Erythroblast (primary cell): ENCODE results near the gene CCM2L.

Source experiments
- DNase-seq, 2 experiments: peaks; one replicate each; lab custom pipeline; 2025; lab: John Stamatoyannopoulos, UW
- GATA1 ChIP-seq: IDR thresholded peaks from 2 replicates; pipeline ENCODE4 v1.6.1; 2011; ENCODE audit warnings: low read depth, mild to moderate bottlenecking, control low read depth, low read length, moderate library complexity
- POLR2A ChIP-seq: IDR thresholded peaks from 2 replicates; pipeline ENCODE4 v1.6.1; 2011; ENCODE audit warnings: mild to moderate bottlenecking, low read length

The CCM2L gene

GRCh38 chr20:32067234-32067821 is 57.1 kb downstream of the CCM2L start:
- TF ChIP-seq POLR2A: no peak
- TF ChIP-seq GATA1: no peak
- no peak for DNase-seq

GRCh38 chr20:32068174-32068573 is 57.9 kb downstream of the CCM2L start:
- TF ChIP-seq GATA1 (no peak), POLR2A (no peak)
- DNase-seq: no peak

GRCh38 chr20:32069711-32070110 is 59.5 kb downstream of the CCM2L start:
- no peak for TF ChIP-seq GATA1
- TF ChIP-seq POLR2A: no peak
- DNase-seq: no peak

- TF ChIP-seq GATA1: no peak
- no peak for TF ChIP-seq POLR2A
- DNase-seq: no peak
Observed at GRCh38 chr20:32070282-32070681, 60.0 kb downstream of the CCM2L start.

- no peak for TF ChIP-seq GATA1
- no peak for TF ChIP-seq POLR2A
- no peak for DNase-seq
Observed at GRCh38 chr20:32070690-32071213, 60.5 kb downstream of the CCM2L start.

- no peak for TF ChIP-seq GATA1
- TF ChIP-seq POLR2A: no peak
- DNase-seq: no peak
Observed at GRCh38 chr20:32071395-32072167, 61.3 kb downstream of the CCM2L start.

GRCh38 chr20:32072168-32072750 is 62.0 kb downstream of the CCM2L start:
- TF ChIP-seq POLR2A: no peak
- TF ChIP-seq GATA1: no peak
- DNase-seq: no peak

- DNase-seq: no peak
Observed at GRCh38 chr20:32075534-32075933, 65.3 kb downstream of the CCM2L start.

GRCh38 chr20:32077190-32077589 is 67.0 kb downstream of the CCM2L start:
- DNase-seq: no peak
- TF ChIP-seq POLR2A (no peak), GATA1 (no peak)

More at GRCh38 chr20:32075534-32075933, 65.3 kb downstream of the CCM2L start:
- TF ChIP-seq POLR2A (no peak), GATA1 (no peak)

GRCh38 chr20:32078322-32078721 is 68.1 kb downstream of the CCM2L start:
- TF ChIP-seq GATA1: no peak
- no peak for TF ChIP-seq POLR2A

GRCh38 chr20:32078791-32079190 is 68.6 kb downstream of the CCM2L start:
- no peak for DNase-seq
- TF ChIP-seq POLR2A: no peak
- no peak for TF ChIP-seq GATA1

More at GRCh38 chr20:32078322-32078721, 68.1 kb downstream of the CCM2L start:
- DNase-seq: no peak

- TF ChIP-seq POLR2A (no peak), GATA1 (no peak)
- DNase-seq: no peak
Observed at GRCh38 chr20:32079655-32080109, 69.4 kb downstream of the CCM2L start.

- no peak for DNase-seq
- TF ChIP-seq POLR2A: no peak
- no peak for TF ChIP-seq GATA1
Observed at GRCh38 chr20:32080783-32081182, 70.5 kb downstream of the CCM2L start.
